Eye (tissue), 1 donor: ENCODE measurements around the gene DAZAP2.
A peak's percentile ranks its signal among the peaks of the same experiment; 100 is the strongest.
"Not testable (repeated sequence)": the region's sequence is repeated elsewhere in the genome, so short reads cannot be mapped to it uniquely, and the experiment has no call there.

Experiments
- DNase-seq: peaks from one replicate; pipeline ENCODE4 v3.0.0-alpha.2; 2015

The DAZAP2 gene

DNA sequence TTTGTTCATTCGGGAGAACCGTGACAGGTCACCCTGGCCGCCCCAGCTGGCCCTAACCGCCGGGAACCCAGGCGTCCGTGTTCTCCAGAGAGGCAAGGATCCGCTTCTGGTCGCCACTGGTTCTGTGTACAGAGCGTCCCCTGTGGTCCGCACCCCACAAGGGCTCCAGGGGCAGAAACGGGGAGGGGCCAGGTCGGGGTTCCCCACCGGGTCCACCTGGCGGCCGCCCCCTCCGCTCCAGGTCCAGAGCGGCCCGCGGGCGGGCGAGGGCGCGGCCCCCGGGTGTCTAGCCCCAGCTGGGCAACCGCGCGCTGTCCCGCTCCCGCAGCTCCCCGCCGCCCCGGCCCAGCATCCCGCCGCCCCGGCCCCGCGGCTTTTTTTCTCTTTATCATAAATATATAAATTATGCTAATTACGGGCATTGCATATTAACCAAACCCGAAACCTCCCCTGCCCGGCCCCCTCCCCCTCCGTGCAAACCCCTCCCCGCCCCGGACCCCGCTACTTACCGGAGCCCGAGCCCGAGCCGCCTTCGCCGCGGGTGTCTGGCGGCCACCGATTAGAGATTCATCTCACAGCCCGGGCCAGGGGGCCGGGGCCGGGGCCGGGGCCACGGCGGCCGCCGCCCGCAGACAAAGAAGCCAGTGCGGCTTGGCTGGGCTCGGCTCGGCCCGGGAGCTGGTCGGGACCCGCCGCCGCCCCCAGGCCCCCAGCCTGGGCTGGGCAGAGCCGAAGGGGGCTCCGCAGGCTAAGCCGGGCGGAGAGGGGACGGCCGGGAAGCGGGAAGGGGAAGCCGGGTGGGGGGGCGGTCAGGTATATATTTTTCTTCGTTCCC lies 21.3 kb upstream of the DAZAP2 start:
- peak; percentile 68 for DNase-seq

- DNase-seq: peak; percentile 94
These were observed 20.5 kb upstream of the DAZAP2 start, which contains the start of gene POU6F1 for GRCh38 chr12:51217968-51218606. Gene POU6F1 (minus strand): TSS chr12:51218062. CDS start chr12:51206836, 11,226 bp downstream.

DNA sequence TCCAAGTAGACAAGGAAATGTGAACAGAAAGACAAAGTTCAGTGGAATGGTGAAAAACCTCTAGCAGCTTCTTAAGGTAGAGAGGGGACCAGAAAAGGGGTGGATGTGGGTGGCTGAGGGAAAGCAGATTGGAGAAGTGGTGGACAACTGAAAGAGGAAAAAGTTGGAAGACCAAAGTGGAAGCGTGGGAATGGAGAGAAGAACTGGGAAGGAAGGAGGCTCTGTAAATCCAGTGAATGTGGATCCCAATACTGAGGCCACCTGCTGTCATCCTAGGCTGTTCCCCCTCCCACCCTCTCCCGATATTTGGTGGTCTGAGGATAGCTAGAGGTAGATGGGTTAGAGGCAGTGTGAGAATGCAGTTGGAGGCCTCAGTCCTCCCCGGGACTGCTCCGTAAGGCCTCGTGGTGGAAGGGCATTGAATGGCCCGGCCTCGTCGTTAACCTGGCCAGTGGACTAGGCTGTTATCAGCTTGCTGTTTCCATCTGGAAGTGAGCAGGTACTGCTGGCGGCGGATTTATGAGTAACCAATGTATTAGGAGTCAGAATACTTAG lies 19.9 kb upstream of the DAZAP2 start:
- DNase-seq: no peak

- no peak for DNase-seq
These were observed 19.3 kb upstream of the DAZAP2 start for GRCh38 chr12:51219322-51219721.

- DNase-seq: not testable (repeated sequence)
These were observed 18.8 kb upstream of the DAZAP2 start for GRCh38 chr12:51219857-51220256.

DNA sequence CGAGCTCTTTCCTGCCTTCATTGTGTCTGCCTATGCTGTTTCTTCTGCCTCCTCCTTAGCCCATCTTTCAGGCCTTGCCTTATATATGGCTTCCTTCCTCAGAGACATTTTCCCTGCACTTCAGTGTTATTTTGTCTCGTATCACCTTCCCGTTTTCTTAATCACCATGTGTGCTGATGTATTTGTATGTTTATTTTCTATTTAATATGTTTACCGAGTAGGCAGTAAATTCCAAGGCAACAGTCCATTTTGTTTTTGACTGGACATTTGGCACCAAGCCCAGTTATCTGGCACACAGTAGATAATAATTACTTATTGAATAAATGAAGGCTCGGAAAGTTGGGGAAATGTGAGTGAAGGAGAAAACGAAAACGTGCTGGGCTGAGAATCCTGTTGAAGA lies 16.2 kb upstream of the DAZAP2 start:
- DNase-seq: no peak

DNA sequence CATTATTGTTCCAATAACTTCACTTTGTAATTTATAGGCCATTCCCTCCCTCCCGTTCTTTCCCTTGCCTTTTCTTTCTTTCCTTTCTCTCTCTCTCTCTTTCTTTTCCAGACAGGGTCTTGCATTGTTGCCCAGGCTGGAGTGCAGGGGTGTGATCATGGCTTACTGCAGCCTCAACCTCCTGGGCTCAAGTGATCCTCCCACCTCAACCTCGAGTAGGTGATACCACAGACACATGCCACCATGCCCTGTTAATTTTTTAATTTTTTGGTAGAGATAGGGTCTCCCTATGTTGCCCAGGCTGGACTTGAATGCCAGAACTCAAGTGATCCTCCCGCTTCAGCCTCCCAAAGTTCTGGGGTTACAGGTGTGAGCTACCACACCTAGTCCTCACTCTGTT lies 14.0 kb upstream of the DAZAP2 start:
- no peak for DNase-seq

GRCh38 chr12:51225234-51225633 lies 13.4 kb upstream of the DAZAP2 start:
- no peak for DNase-seq

DNA sequence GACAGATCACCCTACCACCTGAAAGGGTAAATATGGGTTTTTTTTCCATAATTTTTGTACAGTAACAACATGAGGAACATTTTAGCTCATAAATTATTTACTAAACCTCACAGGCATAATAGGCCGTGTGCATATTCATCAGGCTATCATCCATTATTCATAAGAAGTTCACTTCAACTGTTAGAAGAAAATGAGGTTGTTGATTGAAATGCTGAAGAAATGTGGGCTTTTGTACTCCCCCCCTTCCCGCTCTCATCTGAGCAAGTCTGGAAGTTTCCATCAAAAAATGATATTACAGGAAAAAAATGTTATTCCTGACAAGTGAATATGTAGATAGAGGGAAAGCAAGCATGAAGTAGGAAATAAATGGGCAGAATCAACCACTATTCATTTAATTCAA lies 12.9 kb upstream of the DAZAP2 start:
- DNase-seq: peak; percentile 8

GRCh38 chr12:51227112-51227511 lies 11.5 kb upstream of the DAZAP2 start:
- DNase-seq: not testable (repeated sequence)

DNA sequence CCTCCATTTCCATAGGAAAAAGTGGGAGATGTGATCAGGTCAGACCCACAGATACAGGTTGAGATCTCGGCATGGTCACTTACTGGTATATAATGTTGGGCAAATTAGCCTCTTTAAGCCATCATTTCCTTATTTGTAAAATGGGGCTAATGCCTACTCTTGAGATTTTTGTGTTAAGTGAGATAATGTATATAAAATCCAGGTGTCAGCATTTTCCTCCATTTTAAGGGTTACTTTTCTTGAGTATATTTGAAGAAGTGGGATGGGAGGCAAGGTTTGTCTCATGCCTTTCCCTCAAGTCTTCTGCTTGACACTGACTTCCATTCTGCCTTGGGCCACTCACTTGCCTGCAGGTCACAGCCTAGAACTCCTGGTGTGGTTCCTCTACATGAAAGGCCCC lies 10.7 kb upstream of the DAZAP2 start:
- DNase-seq: no peak

GRCh38 chr12:51229116-51229809 lies 9.4 kb upstream of the DAZAP2 start:
- no peak for DNase-seq

- no peak for DNase-seq
These were observed 6.0 kb upstream of the DAZAP2 start for GRCh38 chr12:51232642-51233041.

GRCh38 chr12:51234530-51234929 lies 4.1 kb upstream of the DAZAP2 start:
- DNase-seq: no peak

DNA sequence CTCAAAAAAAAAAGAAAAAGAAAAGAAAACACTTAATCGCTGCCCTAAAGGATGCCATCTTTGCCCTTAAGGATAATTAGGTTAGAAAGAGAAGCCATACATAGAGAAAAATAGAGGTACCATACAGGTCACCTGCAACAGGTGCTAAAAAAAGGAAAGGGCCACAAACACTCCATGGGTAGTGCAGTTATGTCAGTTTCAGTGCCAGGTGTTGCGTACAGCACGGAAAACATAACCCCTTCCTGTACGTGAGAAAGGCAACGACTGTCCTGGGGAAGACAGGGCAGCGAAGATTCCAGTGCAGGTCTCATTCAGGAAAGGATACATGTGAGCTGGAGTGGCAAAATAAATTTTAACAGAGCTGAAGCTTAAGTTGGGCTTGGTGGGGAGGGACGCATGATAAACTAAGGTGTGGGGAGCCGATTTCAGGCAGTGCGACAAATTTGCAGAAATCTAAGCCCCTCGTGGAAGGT lies 553 bp upstream of the DAZAP2 start:
- no peak for DNase-seq

- no peak for DNase-seq
These were observed 2.3 kb downstream of the DAZAP2 start for GRCh38 chr12:51240971-51241370.

DNA sequence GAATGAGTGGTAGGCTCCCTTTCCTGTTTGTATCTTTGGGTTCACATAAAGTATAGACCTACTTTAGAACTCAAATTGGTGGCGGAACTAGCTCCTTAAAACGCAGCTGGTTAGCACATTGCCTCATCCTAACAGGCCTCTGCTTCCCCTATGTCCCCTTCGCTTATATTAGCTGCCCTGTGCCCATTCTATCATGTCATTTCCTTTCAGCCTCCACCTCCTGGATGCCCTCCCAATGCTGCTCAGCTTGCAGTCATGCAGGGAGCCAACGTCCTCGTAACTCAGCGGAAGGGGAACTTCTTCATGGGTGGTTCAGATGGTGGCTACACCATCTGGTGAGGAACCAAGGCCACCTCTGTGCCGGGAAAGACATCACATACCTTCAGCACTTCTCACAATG lies 3.5 kb downstream of the DAZAP2 start:
- DNase-seq: no peak

- DNase-seq: no peak
These were observed 4.2 kb downstream of the DAZAP2 start for GRCh38 chr12:51242876-51243275.

DNA sequence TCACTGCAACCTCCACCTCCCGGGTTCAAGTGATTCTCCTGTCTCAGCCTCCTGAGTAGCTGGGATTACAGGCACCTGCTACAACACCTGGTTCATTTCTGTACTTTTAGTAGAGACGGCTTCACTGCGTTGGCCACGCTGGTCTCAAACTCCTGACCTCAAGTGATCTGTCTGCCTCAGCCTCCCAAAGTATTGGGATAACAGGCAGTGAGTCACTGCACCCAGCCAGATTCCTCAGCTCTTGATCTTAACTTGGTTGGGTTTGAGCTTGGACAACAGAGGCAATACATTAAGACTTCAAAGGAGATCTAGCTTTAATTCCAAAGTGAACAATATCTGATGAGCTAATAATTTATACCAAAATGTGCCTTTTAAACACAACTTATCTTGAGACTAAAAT lies 5.6 kb downstream of the DAZAP2 start:
- DNase-seq: no peak

DNA sequence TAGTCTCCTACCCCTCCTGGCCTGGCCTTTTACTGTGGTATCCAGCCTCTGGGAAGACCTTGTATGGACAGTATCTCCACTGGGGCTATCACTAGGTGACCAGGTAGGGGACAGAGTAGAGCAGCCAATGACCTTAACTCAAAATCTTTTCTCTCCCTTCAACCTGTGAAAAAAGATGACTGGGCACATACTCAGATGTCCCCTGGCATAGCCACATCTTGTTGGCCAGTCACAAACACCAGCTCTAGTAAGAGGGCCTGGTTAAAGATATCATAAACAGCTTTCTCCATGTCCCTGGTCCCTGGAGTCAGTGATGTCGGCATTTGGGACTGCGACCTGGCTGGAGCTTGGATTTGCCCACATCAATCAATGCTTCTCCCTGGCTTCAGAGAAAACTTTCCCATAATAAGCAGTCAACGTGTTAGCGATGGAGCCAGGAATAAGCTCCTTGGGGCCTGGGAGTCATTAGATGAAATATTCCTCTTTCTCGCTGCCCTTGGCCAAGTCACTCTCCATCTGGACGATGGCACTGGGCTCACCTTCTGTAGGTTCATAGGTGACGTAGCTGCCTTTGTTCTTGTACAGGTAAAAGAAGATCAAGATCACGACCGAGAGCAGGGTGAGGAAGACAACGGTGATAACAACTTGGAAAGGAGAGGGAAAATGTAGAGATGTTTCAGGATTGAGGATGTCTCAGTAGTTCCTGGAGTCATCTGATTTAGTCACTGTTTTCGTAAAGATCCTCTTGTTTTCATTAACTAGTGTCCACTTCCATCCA lies 7.0 kb downstream of the DAZAP2 start:
- DNase-seq: no peak

GRCh38 chr12:51246254-51246853 lies 7.7 kb downstream of the DAZAP2 start:
- no peak for DNase-seq
